A549 (cell line): ENCODE measurements around the gene RPL18.

Experiments used
- CTCF ChIP-seq: fragments of >200 bp; sonication (Bioruptor Twin); formaldehyde crosslinking; IDR thresholded peaks from 3 replicates; pipeline ENCODE4 v1.5.1; 2016
- POLR2A ChIP-seq: IDR thresholded peaks from 2 replicates; pipeline ENCODE4 v1.6.1; 2012; ENCODE audit warnings: mild to moderate bottlenecking, low read length
- REST ChIP-seq: fragments of 200-600 bp; sonication (generic); IDR thresholded peaks from 2 replicates; pipeline ENCODE4 v1.6.1; 2016; ENCODE audit warnings: antibody characterized with exemption, mild to moderate bottlenecking, moderate library complexity

- TF ChIP-seq CTCF, result no peak
- no peak for TF ChIP-seq REST
- no peak; the same call in 1 of the 2 replicates for TF ChIP-seq POLR2A
Measured at GRCh38 chr19:48637948-48638830, 19.2 kb upstream of the RPL18 start.
